Erythroblast (primary cell): ENCODE results near the gene CSN1S1.
"Not testable (repeated sequence)": the region's sequence is repeated elsewhere in the genome, so short reads cannot be mapped to it uniquely, and the experiment has no call there.

ENCODE experiments used
- DNase-seq, 2 experiments: peaks; one replicate each; lab custom pipeline; 2025; lab: John Stamatoyannopoulos, UW
- GATA1 ChIP-seq: IDR thresholded peaks from 2 replicates; pipeline ENCODE4 v1.6.1; 2011; ENCODE audit warnings: low read depth, mild to moderate bottlenecking, control low read depth, low read length, moderate library complexity
- POLR2A ChIP-seq: IDR thresholded peaks from 2 replicates; pipeline ENCODE4 v1.6.1; 2011; ENCODE audit warnings: mild to moderate bottlenecking, low read length

CSN1S1 gene

GRCh38 chr4:69930768-69931167, at the start of gene CSN1S1:
Gene CSN1S1 (plus strand): TSS chr4:69931068. CDS start chr4:69932556, 1,488 bp downstream.
- DNase-seq = no peak
- no peak for TF ChIP-seq GATA1
- no peak for TF ChIP-seq POLR2A

GRCh38 chr4:69881173-69881773, 49.6 kb upstream of the CSN1S1 start:
- no peak for TF ChIP-seq POLR2A
- no peak for TF ChIP-seq GATA1
- peak; percentile 62 to 68 for DNase-seq

- TF ChIP-seq GATA1 = no peak
- TF ChIP-seq POLR2A = no peak
- no peak for DNase-seq
Observed at GRCh38 chr4:69882150-69882549, 48.7 kb upstream of the CSN1S1 start.

- no peak for TF ChIP-seq GATA1
- TF ChIP-seq POLR2A = no peak
Observed at GRCh38 chr4:69888336-69888735, 42.5 kb upstream of the CSN1S1 start.

GRCh38 chr4:69894186-69894585, 36.7 kb upstream of the CSN1S1 start:
- no peak for TF ChIP-seq GATA1
- no peak for DNase-seq

More at GRCh38 chr4:69888336-69888735, 42.5 kb upstream of the CSN1S1 start:
- DNase-seq = no peak

- no peak for DNase-seq
- TF ChIP-seq POLR2A (no peak), GATA1 (no peak)
Observed at GRCh38 chr4:69894721-69895120, 36.1 kb upstream of the CSN1S1 start.

- DNase-seq = no peak
- TF ChIP-seq GATA1 (no peak), POLR2A (no peak)
Observed at GRCh38 chr4:69896530-69897116, 34.2 kb upstream of the CSN1S1 start.

GRCh38 chr4:69907151-69907550, 23.7 kb upstream of the CSN1S1 start:
- DNase-seq = no peak
- TF ChIP-seq GATA1 (no peak), POLR2A (no peak)

- DNase-seq = no peak
- TF ChIP-seq POLR2A = no peak
- TF ChIP-seq GATA1 = no peak
Observed at GRCh38 chr4:69909195-69909594, 21.7 kb upstream of the CSN1S1 start.

- no peak for TF ChIP-seq GATA1
- no peak for TF ChIP-seq POLR2A
Observed at GRCh38 chr4:69910016-69910782, 20.7 kb upstream of the CSN1S1 start.

GRCh38 chr4:69920874-69921273, 10.0 kb upstream of the CSN1S1 start:
- DNase-seq = no peak
- no peak for TF ChIP-seq POLR2A
- no peak for TF ChIP-seq GATA1

More at GRCh38 chr4:69910016-69910782, 20.7 kb upstream of the CSN1S1 start:
- DNase-seq = no peak

- DNase-seq = not testable (repeated sequence)
Observed at GRCh38 chr4:69923782-69924410, 7.0 kb upstream of the CSN1S1 start.

- no peak for DNase-seq
- TF ChIP-seq POLR2A (no peak), GATA1 (no peak)
Observed at GRCh38 chr4:69934150-69934549, 3.3 kb downstream of the CSN1S1 start.

- DNase-seq = no peak
- TF ChIP-seq GATA1 = no peak
- no peak for TF ChIP-seq POLR2A
Observed at GRCh38 chr4:69936566-69936965, 5.7 kb downstream of the CSN1S1 start.
